Measurements from ENCODE around the gene DRICH1.
"Not testable (repeated sequence)": the region's sequence is repeated elsewhere in the genome, so short reads cannot be mapped to it uniquely, and the experiment has no call there.

The DRICH1 gene

DNA sequence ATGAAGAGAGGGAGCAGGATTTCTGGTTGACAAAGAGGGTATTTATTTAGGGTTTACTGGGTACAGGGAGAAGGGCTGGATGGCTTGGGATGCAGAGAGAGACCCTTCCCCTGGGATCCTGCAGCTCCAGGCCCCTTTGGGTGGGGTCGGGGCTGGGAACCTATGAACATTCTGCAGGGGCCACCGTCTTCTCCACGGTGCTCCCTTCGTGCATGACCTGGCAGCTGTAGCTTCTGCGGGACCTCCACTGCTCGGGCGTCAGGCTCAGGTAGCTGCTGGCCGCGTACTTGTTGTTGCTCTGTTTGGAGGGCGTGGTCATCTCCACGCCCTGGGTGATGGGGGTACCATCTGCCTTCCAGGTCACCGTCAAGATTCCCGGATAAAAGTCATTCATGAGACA lies 59.0 kb downstream of the DRICH1 start:
- not testable (repeated sequence) for H3K9ac ChIP-seq (ENCODE audit: low read length); H3K4me3 ChIP-seq (ENCODE audit: low read length); H3K27ac ChIP-seq (ENCODE audit: low read length); H3K9me3 ChIP-seq (ENCODE audit: control insufficient read depth, low read depth, low read length); H3K36me3 ChIP-seq (ENCODE audit: control insufficient read depth, low read depth, low read length); H3K27me3 ChIP-seq (ENCODE audit: control insufficient read depth, insufficient read depth, low read length); H3K4me1 ChIP-seq (ENCODE audit: control insufficient read depth, low read depth, low read length)

DNA sequence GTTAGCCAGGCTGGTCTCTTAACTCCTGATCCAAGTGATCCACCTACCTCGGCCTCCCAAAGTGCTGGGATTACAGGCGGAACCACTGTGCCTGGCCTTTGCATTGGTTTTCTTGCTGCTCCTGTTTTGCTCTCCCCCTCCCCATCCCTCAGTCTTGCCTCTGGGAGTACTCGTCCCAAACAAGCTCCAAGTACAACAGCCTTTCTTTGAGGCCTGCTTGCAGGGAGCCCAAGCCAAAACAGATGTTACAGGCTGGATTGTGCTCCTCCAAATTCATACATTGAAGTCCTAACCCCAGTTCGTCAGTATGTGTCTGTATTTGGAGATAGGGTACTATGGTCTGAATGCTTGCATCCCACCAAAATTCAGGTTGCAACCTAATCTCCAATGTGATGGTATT lies 60.6 kb downstream of the DRICH1 start:
- Histone ChIP-seq H3K4me3 (ENCODE audit: low read length) (no peak overlapping the region), H3K27ac (ENCODE audit: low read length) (no peak overlapping the region), H3K4me1 (ENCODE audit: control insufficient read depth, low read depth, low read length) (no peaks in the 10 kb centered on the region), H3K36me3 (ENCODE audit: control insufficient read depth, low read depth, low read length) (no peaks in the 10 kb centered on the region), H3K9ac (ENCODE audit: low read length) (no peak overlapping the region), H3K27me3 (ENCODE audit: control insufficient read depth, insufficient read depth, low read length) (peaks cover 18% of the 10 kb centered on the region), H3K9me3 (ENCODE audit: control insufficient read depth, low read depth, low read length) (no peaks in the 10 kb centered on the region)

DNA sequence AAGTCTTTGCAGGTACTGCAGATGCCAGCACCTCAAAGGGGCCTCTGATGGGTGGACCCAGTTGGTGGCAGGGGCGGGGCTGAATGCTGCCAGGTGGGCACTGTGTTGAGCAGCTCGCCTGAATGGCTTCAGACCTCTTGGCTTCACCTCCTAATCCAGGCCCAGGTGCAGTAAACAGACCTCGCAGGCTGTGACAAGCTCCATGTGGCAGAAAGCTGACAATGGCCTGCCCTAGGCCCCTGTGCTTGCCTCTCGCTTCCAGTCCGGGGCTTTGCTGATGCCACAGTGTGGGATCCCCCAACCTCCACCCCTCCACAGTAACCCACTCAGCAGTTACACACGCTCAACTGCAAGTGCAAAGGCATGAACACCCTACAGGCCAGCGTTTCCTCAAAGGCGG lies 61.4 kb downstream of the DRICH1 start:
- Histone ChIP-seq H3K4me1 (ENCODE audit: control insufficient read depth, low read depth, low read length) (no peaks in the 10 kb centered on the region), H3K27me3 (ENCODE audit: control insufficient read depth, insufficient read depth, low read length) (peaks cover 26% of the 10 kb centered on the region), H3K9me3 (ENCODE audit: control insufficient read depth, low read depth, low read length) (no peaks in the 10 kb centered on the region), H3K36me3 (ENCODE audit: control insufficient read depth, low read depth, low read length) (no peaks in the 10 kb centered on the region), H3K27ac (ENCODE audit: low read length) (no peak overlapping the region), H3K4me3 (ENCODE audit: low read length) (no peak overlapping the region), H3K9ac (ENCODE audit: low read length) (no peak overlapping the region)

DNA sequence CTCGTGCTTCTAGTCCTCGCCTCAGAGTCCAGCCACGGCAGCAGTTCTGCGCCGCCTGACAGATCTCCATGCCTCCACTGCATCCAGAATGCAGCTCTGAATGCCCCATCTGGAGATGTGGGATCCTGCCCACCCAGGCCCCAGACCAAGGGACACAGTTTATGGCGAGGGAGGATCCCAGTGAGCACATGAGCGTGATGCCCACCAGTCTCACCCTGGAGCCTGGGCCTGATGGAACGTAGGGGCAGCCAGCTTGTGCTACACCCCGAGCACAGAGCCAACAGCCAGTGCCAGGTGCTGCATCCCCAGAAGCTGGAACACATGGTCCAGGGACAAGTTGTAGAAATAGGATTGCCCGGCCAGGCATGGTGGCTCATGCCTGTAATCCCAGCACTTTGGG lies 62.4 kb downstream of the DRICH1 start:
- Histone ChIP-seq H3K36me3 (ENCODE audit: control insufficient read depth, low read depth, low read length) (no peaks in the 10 kb centered on the region), H3K9ac (ENCODE audit: low read length) (no peak overlapping the region), H3K9me3 (ENCODE audit: control insufficient read depth, low read depth, low read length) (no peaks in the 10 kb centered on the region), H3K27me3 (ENCODE audit: control insufficient read depth, insufficient read depth, low read length) (peaks cover 33% of the 10 kb centered on the region), H3K27ac (ENCODE audit: low read length) (no peak overlapping the region), H3K4me1 (ENCODE audit: control insufficient read depth, low read depth, low read length) (no peaks in the 10 kb centered on the region), H3K4me3 (ENCODE audit: low read length) (no peak overlapping the region)

DNA sequence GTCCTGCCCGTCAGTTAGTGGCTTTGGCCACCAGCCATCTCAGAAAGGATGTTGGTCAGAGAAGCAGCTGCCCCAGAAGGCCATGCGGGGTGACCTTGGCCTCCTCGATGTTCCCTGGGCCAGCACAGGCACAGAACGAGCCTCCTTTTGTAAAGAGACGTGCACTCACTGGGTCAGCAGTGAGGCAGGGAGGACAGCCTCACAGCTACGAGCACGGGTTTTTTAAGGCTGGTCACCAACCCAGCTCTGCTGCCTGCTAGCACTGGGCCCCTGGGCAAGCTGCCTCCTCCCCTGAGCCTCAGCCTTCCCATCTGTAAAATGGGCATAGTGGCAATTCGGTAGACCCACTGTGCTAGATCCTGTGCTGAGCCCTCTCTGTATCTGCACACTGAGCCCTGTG lies 62.8 kb downstream of the DRICH1 start:
- H3K27ac ChIP-seq (ENCODE audit: low read length), result no peak overlapping the region
- H3K27me3 ChIP-seq (ENCODE audit: control insufficient read depth, insufficient read depth, low read length), result peaks cover 37% of the 10 kb centered on the region
- no peaks in the 10 kb centered on the region for H3K36me3 ChIP-seq (ENCODE audit: control insufficient read depth, low read depth, low read length)
- no peaks in the 10 kb centered on the region for H3K4me1 ChIP-seq (ENCODE audit: control insufficient read depth, low read depth, low read length)
- no peak overlapping the region for H3K9ac ChIP-seq (ENCODE audit: low read length)
- H3K4me3 ChIP-seq (ENCODE audit: low read length), result no peak overlapping the region
- H3K9me3 ChIP-seq (ENCODE audit: control insufficient read depth, low read depth, low read length), result no peaks in the 10 kb centered on the region

DNA sequence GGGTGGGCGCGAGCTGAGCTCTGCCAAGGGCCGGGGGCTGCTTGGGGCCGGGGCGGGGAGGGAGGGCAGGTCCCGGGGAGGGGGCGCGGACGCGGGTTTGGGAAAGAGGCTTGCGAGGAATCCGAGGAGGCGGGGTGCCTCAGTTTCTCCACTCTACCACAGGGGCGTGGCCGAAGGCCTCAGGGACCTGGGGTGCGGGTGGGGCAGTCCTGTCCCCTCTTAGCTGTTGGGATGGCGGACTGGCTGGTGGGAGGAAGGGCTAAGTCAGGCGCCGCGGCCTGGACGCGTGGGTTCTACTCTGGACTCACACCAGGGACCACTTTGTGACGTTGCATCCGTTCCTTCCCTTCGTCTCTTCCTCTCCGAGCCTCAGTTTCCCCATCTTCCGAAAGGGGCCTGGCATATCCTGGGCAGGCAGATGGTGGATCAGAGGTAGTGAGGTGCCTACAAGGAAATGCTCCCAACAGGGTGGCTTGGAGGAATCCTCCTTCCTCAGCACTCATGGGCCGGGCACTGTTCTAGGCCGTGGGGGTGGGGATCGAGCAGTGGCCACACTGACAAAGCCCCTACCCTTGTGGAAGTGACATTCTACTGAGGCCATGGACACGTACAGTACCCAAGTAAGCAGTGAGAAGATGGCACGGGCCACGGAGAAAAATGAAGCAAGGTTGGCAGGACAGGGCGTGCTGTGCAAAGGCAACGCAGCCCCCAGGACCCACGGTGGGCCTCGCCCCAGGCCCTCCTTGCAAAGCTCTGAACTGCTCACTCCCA lies 65.2 kb downstream of the DRICH1 start:
- no peak overlapping the region for H3K9ac ChIP-seq (ENCODE audit: low read length)
- no peak overlapping the region for H3K27ac ChIP-seq (ENCODE audit: low read length)
- H3K36me3 ChIP-seq (ENCODE audit: control insufficient read depth, low read depth, low read length), result no peaks in the 10 kb centered on the region
- H3K4me3 ChIP-seq (ENCODE audit: low read length), result peak overlapping the region; percentile 65
- no peaks in the 10 kb centered on the region for H3K9me3 ChIP-seq (ENCODE audit: control insufficient read depth, low read depth, low read length)
- no peaks in the 10 kb centered on the region for H3K4me1 ChIP-seq (ENCODE audit: control insufficient read depth, low read depth, low read length)
- H3K27me3 ChIP-seq (ENCODE audit: control insufficient read depth, insufficient read depth, low read length), result peaks cover 38% of the 10 kb centered on the region

DNA sequence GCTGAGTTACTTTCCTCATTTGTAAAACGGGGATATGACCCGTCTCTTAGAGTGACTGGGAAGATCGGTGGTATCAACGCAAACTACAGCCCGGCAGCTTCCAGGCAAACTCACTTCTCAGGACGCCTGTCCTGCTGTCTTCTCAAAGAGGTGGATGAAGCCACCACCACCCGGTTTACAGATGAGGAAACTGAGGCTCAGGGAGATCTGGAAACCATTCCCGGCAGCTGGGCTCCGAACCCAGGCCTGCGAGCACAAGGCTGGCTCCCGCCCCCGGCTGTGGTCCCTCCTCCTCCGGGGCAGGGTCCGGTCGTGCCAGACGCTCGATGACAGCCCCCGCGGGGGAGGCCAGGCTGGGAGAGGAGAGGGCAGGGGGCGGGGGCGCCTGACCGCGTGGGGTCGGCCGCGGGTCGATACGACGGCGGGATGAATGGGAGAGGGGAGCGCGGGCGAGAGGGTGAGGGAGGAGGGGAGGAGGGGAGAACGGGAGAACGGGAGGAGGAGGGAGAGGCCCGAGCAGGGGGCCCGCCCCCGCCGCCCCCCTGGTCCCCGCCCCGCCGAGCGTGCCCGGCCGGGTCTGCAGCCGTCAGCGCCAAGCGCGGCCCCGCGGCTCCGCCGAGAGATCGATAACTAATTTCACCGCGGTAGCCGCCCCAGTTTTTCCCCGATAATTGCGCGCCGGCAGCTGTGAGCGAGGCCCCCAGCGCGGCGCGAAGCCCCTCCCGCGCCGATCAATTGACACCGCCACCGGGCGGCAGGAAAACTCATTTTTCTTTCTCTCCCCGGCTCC lies 66.0 kb downstream of the DRICH1 start:
- Histone ChIP-seq H3K36me3 (ENCODE audit: control insufficient read depth, low read depth, low read length) (no peaks in the 10 kb centered on the region), H3K9ac (ENCODE audit: low read length) (no peak overlapping the region), H3K4me3 (ENCODE audit: low read length) (peak overlapping the region; percentile 65), H3K27ac (ENCODE audit: low read length) (no peak overlapping the region), H3K27me3 (ENCODE audit: control insufficient read depth, insufficient read depth, low read length) (peaks cover 38% of the 10 kb centered on the region), H3K4me1 (ENCODE audit: control insufficient read depth, low read depth, low read length) (no peaks in the 10 kb centered on the region), H3K9me3 (ENCODE audit: control insufficient read depth, low read depth, low read length) (no peaks in the 10 kb centered on the region)

DNA sequence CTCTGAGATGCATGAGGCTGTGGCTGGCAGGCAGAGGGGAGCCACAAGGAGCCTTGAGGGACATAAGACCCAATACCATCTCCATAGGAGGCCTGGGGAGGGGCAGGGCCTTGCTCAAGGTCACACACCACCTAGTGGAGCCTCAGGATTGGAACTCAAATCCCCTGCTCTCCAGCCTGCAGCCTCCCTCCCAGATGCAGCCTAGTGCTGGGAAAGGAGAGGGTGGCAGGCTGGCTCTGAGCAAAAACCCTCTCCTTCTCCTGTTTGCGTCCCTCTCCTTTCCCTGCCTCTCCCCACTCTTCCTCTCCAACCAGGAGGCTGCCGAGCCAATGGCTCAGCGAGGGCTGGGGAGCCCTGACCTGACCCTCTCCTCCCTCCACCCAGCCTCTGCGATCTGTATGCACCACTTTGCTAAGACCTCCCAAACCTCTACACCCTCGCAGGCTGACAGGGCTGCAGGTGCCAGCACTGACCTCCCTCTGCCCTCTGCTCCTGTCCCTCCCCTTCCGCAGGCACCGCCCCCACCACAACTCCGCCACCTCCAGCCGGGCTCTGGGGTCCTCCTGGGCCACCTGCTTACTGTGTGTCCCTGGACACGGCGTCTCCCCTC lies 66.7 kb downstream of the DRICH1 start:
- Histone ChIP-seq H3K9me3 (ENCODE audit: control insufficient read depth, low read depth, low read length) (no peaks in the 10 kb centered on the region), H3K27ac (ENCODE audit: low read length) (no peak overlapping the region), H3K27me3 (ENCODE audit: control insufficient read depth, insufficient read depth, low read length) (peaks cover 38% of the 10 kb centered on the region), H3K9ac (ENCODE audit: low read length) (no peak overlapping the region), H3K4me3 (ENCODE audit: low read length) (peak overlapping the region; percentile 65), H3K4me1 (ENCODE audit: control insufficient read depth, low read depth, low read length) (no peaks in the 10 kb centered on the region), H3K36me3 (ENCODE audit: control insufficient read depth, low read depth, low read length) (no peaks in the 10 kb centered on the region)

DNA sequence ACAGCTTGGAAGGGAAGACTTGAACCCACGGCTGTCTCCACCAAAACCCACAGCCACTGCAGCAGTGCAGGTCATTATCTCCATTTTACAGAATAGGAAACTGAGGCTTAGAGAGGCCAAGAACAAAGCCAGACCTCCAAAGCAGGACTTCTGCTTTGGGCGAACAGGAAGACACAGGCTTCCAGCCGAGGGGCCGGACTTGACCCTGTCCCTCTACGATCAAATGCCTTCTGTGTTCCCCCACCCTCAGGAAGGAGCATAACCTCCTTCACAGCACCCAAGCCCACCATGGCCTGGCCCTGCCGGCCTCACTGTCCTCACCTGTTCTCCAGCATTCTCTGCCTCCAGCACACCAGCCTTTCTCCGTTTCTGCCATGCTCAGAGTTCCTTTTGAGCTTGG lies 67.8 kb downstream of the DRICH1 start:
- Histone ChIP-seq H3K4me1 (ENCODE audit: control insufficient read depth, low read depth, low read length) (no peaks in the 10 kb centered on the region), H3K27me3 (ENCODE audit: control insufficient read depth, insufficient read depth, low read length) (peaks cover 38% of the 10 kb centered on the region), H3K9me3 (ENCODE audit: control insufficient read depth, low read depth, low read length) (no peaks in the 10 kb centered on the region), H3K27ac (ENCODE audit: low read length) (no peak overlapping the region), H3K4me3 (ENCODE audit: low read length) (no peak overlapping the region), H3K9ac (ENCODE audit: low read length) (no peak overlapping the region), H3K36me3 (ENCODE audit: control insufficient read depth, low read depth, low read length) (no peaks in the 10 kb centered on the region)

DNA sequence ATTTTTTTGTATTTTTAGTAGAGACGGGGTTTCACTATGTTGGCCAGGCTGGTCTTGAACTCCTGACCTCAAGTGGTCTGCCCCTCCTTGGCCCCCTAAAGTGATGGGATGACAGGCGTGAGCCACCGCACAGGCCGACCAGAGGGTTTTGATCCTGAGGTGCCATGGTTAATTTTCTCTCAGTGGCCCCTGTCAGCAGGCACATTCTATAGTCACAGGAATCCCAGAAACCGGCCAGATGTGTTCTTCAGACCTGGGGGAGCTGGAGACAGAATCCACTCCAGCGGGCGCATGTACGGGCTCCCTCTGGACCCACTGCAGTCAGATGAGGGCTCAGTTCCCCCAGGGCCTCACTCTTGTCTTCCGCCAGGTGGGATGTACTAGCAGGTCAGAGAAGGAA lies 69.0 kb downstream of the DRICH1 start:
- Histone ChIP-seq H3K36me3 (ENCODE audit: control insufficient read depth, low read depth, low read length) (no peaks in the 10 kb centered on the region), H3K27me3 (ENCODE audit: control insufficient read depth, insufficient read depth, low read length) (peaks cover 35% of the 10 kb centered on the region), H3K9ac (ENCODE audit: low read length) (no peak overlapping the region), H3K4me3 (ENCODE audit: low read length) (no peak overlapping the region), H3K4me1 (ENCODE audit: control insufficient read depth, low read depth, low read length) (no peaks in the 10 kb centered on the region), H3K9me3 (ENCODE audit: control insufficient read depth, low read depth, low read length) (no peaks in the 10 kb centered on the region), H3K27ac (ENCODE audit: low read length) (no peak overlapping the region)

DNA sequence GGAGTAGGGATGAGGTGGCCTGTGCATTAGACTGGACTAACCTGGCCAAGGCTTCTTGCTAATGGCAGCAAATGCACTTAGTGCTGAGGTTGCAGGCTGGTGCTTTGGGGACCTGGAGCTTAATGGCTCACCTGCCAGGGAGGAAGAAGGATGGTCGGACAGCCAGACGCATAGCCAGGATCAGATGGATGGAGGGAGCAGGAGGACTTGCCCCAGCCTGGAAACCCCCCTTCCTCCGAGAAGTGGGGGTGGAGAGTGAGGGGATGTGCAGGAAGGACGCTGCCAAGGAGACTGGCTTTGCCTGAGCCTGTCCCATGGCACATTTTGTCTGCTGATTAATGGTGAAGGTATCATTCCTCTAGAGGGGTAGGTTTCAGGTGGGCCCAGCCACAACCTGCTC lies 69.9 kb downstream of the DRICH1 start:
- Histone ChIP-seq H3K4me1 (ENCODE audit: control insufficient read depth, low read depth, low read length) (no peaks in the 10 kb centered on the region), H3K9ac (ENCODE audit: low read length) (no peak overlapping the region), H3K4me3 (ENCODE audit: low read length) (no peak overlapping the region), H3K27ac (ENCODE audit: low read length) (no peak overlapping the region), H3K27me3 (ENCODE audit: control insufficient read depth, insufficient read depth, low read length) (peaks cover 26% of the 10 kb centered on the region), H3K36me3 (ENCODE audit: control insufficient read depth, low read depth, low read length) (no peaks in the 10 kb centered on the region), H3K9me3 (ENCODE audit: control insufficient read depth, low read depth, low read length) (no peaks in the 10 kb centered on the region)
